Measurements from ENCODE around the gene COBLL1. TPM values are rescaled to one million over a fixed set of nuclear protein-coding genes. Genes with fewer than 3 reads are reported as not detected.

The COBLL1 gene
- polyA plus RNA-seq, 1 donor (not counting 4 experiments of a cell fraction or from before 2014, with no cell fraction given) = 14.9 TPM

GRCh38 chr2:164808776-164809175 is 32.8 kb downstream of the COBLL1 start:
- Histone ChIP-seq H3K9me1 (ENCODE audit: control insufficient read depth, extremely low read depth, insufficient read depth, low read length) (no peaks in the 10 kb centered on the region), H3K36me3 (ENCODE audit: control insufficient read depth in 2 of 2, extremely low read depth in 1 of 2, insufficient read depth in 2 of 2, low read length in 2 of 2) (no peaks in the 10 kb centered on the region), H3K4me1 (ENCODE audit: control insufficient read depth, extremely low read depth, insufficient read depth, low read length) (no peaks in the 10 kb centered on the region), H4K20me1 (ENCODE audit: control insufficient read depth, extremely low read depth, insufficient read depth, low read length) (no peaks in the 10 kb centered on the region), H3K4me2 (ENCODE audit: control insufficient read depth, extremely low read depth, insufficient read depth, low read depth, low read length) (no peak overlapping the region), H3K9me3 (ENCODE audit: control insufficient read depth, low read depth, low read length) (no peaks in the 10 kb centered on the region), H3K27ac (ENCODE audit: control insufficient read depth, insufficient read depth, low read length) (no peak overlapping the region), H3K79me2 (ENCODE audit: control insufficient read depth, insufficient read depth, low read length) (no peaks in the 10 kb centered on the region), H3K9ac (ENCODE audit: control insufficient read depth, extremely low read depth, insufficient read depth, low read length) (no peak overlapping the region), H3K4me3 (ENCODE audit: control insufficient read depth in 2 of 3, extremely low read depth in 1 of 3, insufficient read depth in 2 of 3, low read depth in 1 of 3, low read length in 3 of 3) (no peak overlapping the region), H3K27me3 (ENCODE audit: control insufficient read depth, extremely low read depth, insufficient read depth, low read length) (no peaks in the 10 kb centered on the region), H2AFZ (ENCODE audit: control insufficient read depth, low read length) (no peak overlapping the region)
- dilution Hi-C loops (cut with MboI; ENCODE audit: extremely low pct_ligation_motif_present, low sequenced_read_pairs) = no loop called here
- no peak for TF ChIP-seq EZH2 (IDR thresholded peaks at IDR 0.05; ENCODE audit: low read length)
- TF ChIP-seq CTCF (optimal IDR thresholded peaks at IDR 0.05 in 1 of 3, IDR thresholded peaks at IDR 0.05 in 1 of 3, conservative IDR thresholded peaks at IDR 0.05 in 1 of 3; ENCODE audit: extremely low read depth in 1 of 3, insufficient read depth in 2 of 3, low read length in 3 of 3) = no peak
- FAIRE-seq (no peak), DNase-seq (ENCODE audit: low read depth, low spot score) (no peak)

GRCh38 chr2:164803776-164804466 is 37.7 kb downstream of the COBLL1 start:
- Histone ChIP-seq H3K4me1 (ENCODE audit: control insufficient read depth, extremely low read depth, insufficient read depth, low read length) (no peaks in the 10 kb centered on the region), H3K9me1 (ENCODE audit: control insufficient read depth, extremely low read depth, insufficient read depth, low read length) (no peaks in the 10 kb centered on the region), H4K20me1 (ENCODE audit: control insufficient read depth, extremely low read depth, insufficient read depth, low read length) (no peaks in the 10 kb centered on the region), H3K9me3 (ENCODE audit: control insufficient read depth, low read depth, low read length) (no peaks in the 10 kb centered on the region), H3K27me3 (ENCODE audit: control insufficient read depth, extremely low read depth, insufficient read depth, low read length) (no peaks in the 10 kb centered on the region), H3K27ac (ENCODE audit: control insufficient read depth, insufficient read depth, low read length) (no peak overlapping the region), H3K4me3 (ENCODE audit: control insufficient read depth in 2 of 3, extremely low read depth in 1 of 3, insufficient read depth in 2 of 3, low read depth in 1 of 3, low read length in 3 of 3) (no peak overlapping the region), H3K4me2 (ENCODE audit: control insufficient read depth, extremely low read depth, insufficient read depth, low read depth, low read length) (no peak overlapping the region), H3K9ac (ENCODE audit: control insufficient read depth, extremely low read depth, insufficient read depth, low read length) (no peak overlapping the region), H3K79me2 (ENCODE audit: control insufficient read depth, insufficient read depth, low read length) (no peaks in the 10 kb centered on the region), H3K36me3 (ENCODE audit: control insufficient read depth in 2 of 2, extremely low read depth in 1 of 2, insufficient read depth in 2 of 2, low read length in 2 of 2) (no peaks in the 10 kb centered on the region), H2AFZ (ENCODE audit: control insufficient read depth, low read length) (no peak overlapping the region)
- DNase-seq (ENCODE audit: low read depth, low spot score) (no peak), FAIRE-seq (no peak)
- dilution Hi-C loops (cut with MboI; ENCODE audit: extremely low pct_ligation_motif_present, low sequenced_read_pairs) = no loop called here
- TF ChIP-seq CTCF (optimal IDR thresholded peaks at IDR 0.05 in 1 of 3, IDR thresholded peaks at IDR 0.05 in 1 of 3, conservative IDR thresholded peaks at IDR 0.05 in 1 of 3; ENCODE audit: extremely low read depth in 1 of 3, insufficient read depth in 2 of 3, low read length in 3 of 3) = no peak
